ENCODE results near the gene SNRPA.
A peak's percentile ranks its signal among the peaks of the same experiment; 100 is the strongest.
"Not testable (repeated sequence)": the region's sequence is repeated elsewhere in the genome, so short reads cannot be mapped to it uniquely, and the experiment has no call there.

SNRPA gene

DNA sequence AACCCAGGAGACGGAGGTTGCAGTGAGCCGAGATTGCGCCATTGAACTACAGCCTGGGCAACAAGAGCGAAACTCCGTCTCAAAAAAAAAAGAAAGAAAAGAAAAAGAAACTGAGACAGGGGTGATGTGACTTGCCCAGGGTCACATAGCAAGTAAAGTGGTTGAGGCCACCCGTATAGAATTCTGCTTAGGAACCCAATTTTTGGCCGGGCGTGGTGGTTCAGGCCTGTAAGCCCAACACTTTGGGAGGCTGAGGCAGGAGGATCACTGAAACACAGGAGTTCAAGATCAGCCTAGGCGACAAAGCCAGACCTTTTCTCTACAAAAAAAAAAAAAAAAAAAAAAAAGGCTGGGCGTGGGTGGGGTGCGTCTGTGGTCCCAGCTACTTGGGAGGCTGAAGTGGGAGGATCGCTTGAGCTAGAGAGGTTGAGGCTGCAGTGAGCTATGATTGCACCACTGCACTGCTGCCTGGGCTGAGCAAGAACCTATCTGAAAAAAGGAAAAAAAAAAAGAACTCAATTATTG is 1.3 kb downstream of the SNRPA start:
- H3K27ac ChIP-seq (ENCODE audit: low read length), result peak overlapping the region; percentile 18
- H3K9me3 ChIP-seq (ENCODE audit: control insufficient read depth in 1 of 2, low read length in 2 of 2), result no peaks in the 10 kb centered on the region
- no peaks in the 10 kb centered on the region for H3K27me3 ChIP-seq (ENCODE audit: low read depth, low read length)
- H3K36me3 ChIP-seq (ENCODE audit: control insufficient read depth in 1 of 2, insufficient read depth in 2 of 2, low read length in 2 of 2), result peaks cover 16 to 18% of the 10 kb centered on the region in 2 donors
- H3K4me1 ChIP-seq (ENCODE audit: control insufficient read depth in 1 of 2, insufficient read depth in 2 of 2, low read length in 2 of 2), result peaks cover 12 to 49% of the 10 kb centered on the region in 2 donors
- H3K4me3 ChIP-seq (ENCODE audit: low read depth in 1 of 2, low read length in 2 of 2), result peak overlapping the region; percentile 68 to 100

GRCh38 chr19:40754611-40755247 is 3.7 kb downstream of the SNRPA start:
- H3K27ac ChIP-seq (ENCODE audit: low read length), result peak overlapping the region; percentile 32
- peak overlapping the region in 1 of 2 donors; percentile 35 for H3K4me3 ChIP-seq (ENCODE audit: low read depth in 1 of 2, low read length in 2 of 2)
- H3K4me1 ChIP-seq (ENCODE audit: control insufficient read depth in 1 of 2, insufficient read depth in 2 of 2, low read length in 2 of 2), result peaks cover 8 to 39% of the 10 kb centered on the region in 2 donors
- H3K27me3 ChIP-seq (ENCODE audit: low read depth, low read length), result no peaks in the 10 kb centered on the region
- peaks cover 32 to 36% of the 10 kb centered on the region in 2 donors for H3K36me3 ChIP-seq (ENCODE audit: control insufficient read depth in 1 of 2, insufficient read depth in 2 of 2, low read length in 2 of 2)
- H3K9me3 ChIP-seq (ENCODE audit: control insufficient read depth in 1 of 2, low read length in 2 of 2), result no peaks in the 10 kb centered on the region

DNA sequence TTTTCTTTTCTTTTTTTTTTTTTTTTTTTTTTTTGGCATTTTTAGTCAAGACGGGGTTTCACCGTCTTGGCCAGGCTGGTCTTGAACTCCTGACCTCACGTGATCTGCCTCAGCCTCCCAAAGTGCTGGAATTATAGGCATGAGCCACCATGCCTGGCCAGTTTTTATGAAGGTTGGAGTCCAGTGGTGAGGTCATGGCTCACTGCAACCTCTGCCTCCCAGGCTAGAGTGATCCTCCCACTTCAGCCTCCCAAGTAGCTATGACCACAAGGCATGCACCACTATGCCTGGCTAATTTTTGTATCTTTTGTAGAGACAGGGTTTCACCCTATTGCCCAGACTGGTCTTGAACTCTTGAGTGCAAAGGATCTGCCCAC is 4.2 kb downstream of the SNRPA start:
- no peaks in the 10 kb centered on the region for H3K27me3 ChIP-seq (ENCODE audit: low read depth, low read length)
- H3K4me3 ChIP-seq (ENCODE audit: low read depth in 1 of 2, low read length in 2 of 2), result peak overlapping the region in 1 of 2 donors; percentile 7
- no peak overlapping the region for H3K27ac ChIP-seq (ENCODE audit: low read length)
- no peaks in the 10 kb centered on the region for H3K9me3 ChIP-seq (ENCODE audit: control insufficient read depth in 1 of 2, low read length in 2 of 2)
- peaks cover 34 to 41% of the 10 kb centered on the region in 2 donors for H3K36me3 ChIP-seq (ENCODE audit: control insufficient read depth in 1 of 2, insufficient read depth in 2 of 2, low read length in 2 of 2)
- H3K4me1 ChIP-seq (ENCODE audit: control insufficient read depth in 1 of 2, insufficient read depth in 2 of 2, low read length in 2 of 2), result peaks cover 4 to 39% of the 10 kb centered on the region in 2 donors

- H3K27me3 ChIP-seq (ENCODE audit: low read depth, low read length), result no peaks in the 10 kb centered on the region
- peaks cover 40 to 46% of the 10 kb centered on the region in 2 donors for H3K36me3 ChIP-seq (ENCODE audit: control insufficient read depth in 1 of 2, insufficient read depth in 2 of 2, low read length in 2 of 2)
- H3K9me3 ChIP-seq (ENCODE audit: control insufficient read depth in 1 of 2, low read length in 2 of 2), result no peaks in the 10 kb centered on the region
- peak overlapping the region in 1 of 2 donors; percentile 7 for H3K4me3 ChIP-seq (ENCODE audit: low read depth in 1 of 2, low read length in 2 of 2)
- H3K4me1 ChIP-seq (ENCODE audit: control insufficient read depth in 1 of 2, insufficient read depth in 2 of 2, low read length in 2 of 2), result peaks cover 4 to 39% of the 10 kb centered on the region in 2 donors
- no peak overlapping the region for H3K27ac ChIP-seq (ENCODE audit: low read length)
Observed at GRCh38 chr19:40755791-40756190, 4.8 kb downstream of the SNRPA start.

GRCh38 chr19:40756502-40757110 is 5.6 kb downstream of the SNRPA start:
- H3K36me3 ChIP-seq (ENCODE audit: control insufficient read depth in 1 of 2, insufficient read depth in 2 of 2, low read length in 2 of 2), result peaks cover 46% of the 10 kb centered on the region in 2 donors
- H3K4me1 ChIP-seq (ENCODE audit: control insufficient read depth in 1 of 2, insufficient read depth in 2 of 2, low read length in 2 of 2), result peaks cover 4 to 39% of the 10 kb centered on the region in 2 donors
- H3K27me3 ChIP-seq (ENCODE audit: low read depth, low read length), result no peaks in the 10 kb centered on the region
- H3K4me3 ChIP-seq (ENCODE audit: low read depth in 1 of 2, low read length in 2 of 2), result no peak overlapping the region
- H3K27ac ChIP-seq (ENCODE audit: low read length), result no peak overlapping the region
- no peaks in the 10 kb centered on the region for H3K9me3 ChIP-seq (ENCODE audit: control insufficient read depth in 1 of 2, low read length in 2 of 2)

GRCh38 chr19:40758491-40758890 is 7.5 kb downstream of the SNRPA start:
- no peak overlapping the region for H3K27ac ChIP-seq (ENCODE audit: low read length)
- peaks cover 61 to 65% of the 10 kb centered on the region in 2 donors for H3K36me3 ChIP-seq (ENCODE audit: control insufficient read depth in 1 of 2, insufficient read depth in 2 of 2, low read length in 2 of 2)

GRCh38 chr19:40759352-40759751 is 8.3 kb downstream of the SNRPA start:
- Histone ChIP-seq H3K36me3 (ENCODE audit: control insufficient read depth in 1 of 2, insufficient read depth in 2 of 2, low read length in 2 of 2) (peaks cover 70 to 74% of the 10 kb centered on the region in 2 donors), H3K9me3 (ENCODE audit: control insufficient read depth in 1 of 2, low read length in 2 of 2) (no peaks in the 10 kb centered on the region), H3K4me1 (ENCODE audit: control insufficient read depth in 1 of 2, insufficient read depth in 2 of 2, low read length in 2 of 2) (peaks cover 4 to 24% of the 10 kb centered on the region in 2 donors), H3K27ac (ENCODE audit: low read length) (no peak overlapping the region), H3K27me3 (ENCODE audit: low read depth, low read length) (no peaks in the 10 kb centered on the region), H3K4me3 (ENCODE audit: low read depth in 1 of 2, low read length in 2 of 2) (no peak overlapping the region)

More at GRCh38 chr19:40758491-40758890, 7.5 kb downstream of the SNRPA start:
- no peak overlapping the region for H3K4me3 ChIP-seq (ENCODE audit: low read depth in 1 of 2, low read length in 2 of 2)
- H3K9me3 ChIP-seq (ENCODE audit: control insufficient read depth in 1 of 2, low read length in 2 of 2), result no peaks in the 10 kb centered on the region
- no peaks in the 10 kb centered on the region for H3K27me3 ChIP-seq (ENCODE audit: low read depth, low read length)
- H3K4me1 ChIP-seq (ENCODE audit: control insufficient read depth in 1 of 2, insufficient read depth in 2 of 2, low read length in 2 of 2), result peaks cover 4 to 29% of the 10 kb centered on the region in 2 donors

DNA sequence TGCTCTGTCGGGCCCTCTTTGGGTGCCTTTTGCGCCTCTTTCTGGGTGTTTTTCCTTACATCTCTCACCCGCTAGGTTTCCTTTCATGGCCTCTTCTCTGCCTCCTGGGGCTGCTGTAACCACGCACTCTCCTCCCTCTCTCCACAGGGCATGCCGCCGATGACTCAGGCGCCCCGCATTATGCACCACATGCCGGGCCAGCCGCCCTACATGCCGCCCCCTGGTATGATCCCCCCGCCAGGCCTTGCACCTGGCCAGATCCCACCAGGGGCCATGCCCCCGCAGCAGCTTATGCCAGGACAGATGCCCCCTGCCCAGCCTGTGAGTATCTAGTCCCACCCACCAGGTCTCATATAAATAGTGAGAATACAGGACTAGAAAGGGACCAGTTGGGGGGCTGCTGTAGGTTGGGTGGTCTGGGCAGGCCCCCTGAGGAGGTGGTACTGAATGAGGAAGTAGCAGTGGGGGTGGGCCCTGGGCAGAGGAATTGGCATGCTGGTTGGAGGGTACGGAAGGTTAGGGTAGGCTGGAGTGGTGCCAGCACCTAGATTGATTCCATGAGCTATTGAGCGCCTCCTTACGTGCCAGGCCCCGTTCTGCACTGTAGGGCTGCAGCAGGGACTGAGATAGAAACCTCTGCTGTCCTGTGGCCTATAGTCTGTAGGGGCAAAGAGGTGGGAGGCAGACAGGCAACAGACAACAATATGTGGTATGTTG is 11.9 kb downstream of the SNRPA start:
- Histone ChIP-seq H3K36me3 (ENCODE audit: control insufficient read depth in 1 of 2, insufficient read depth in 2 of 2, low read length in 2 of 2) (peaks cover 69 to 74% of the 10 kb centered on the region in 2 donors), H3K27ac (ENCODE audit: low read length) (no peak overlapping the region), H3K4me3 (ENCODE audit: low read depth in 1 of 2, low read length in 2 of 2) (no peak overlapping the region), H3K27me3 (ENCODE audit: low read depth, low read length) (no peaks in the 10 kb centered on the region), H3K9me3 (ENCODE audit: control insufficient read depth in 1 of 2, low read length in 2 of 2) (no peaks in the 10 kb centered on the region), H3K4me1 (ENCODE audit: control insufficient read depth in 1 of 2, insufficient read depth in 2 of 2, low read length in 2 of 2) (no peaks in the 10 kb centered on the region)

DNA sequence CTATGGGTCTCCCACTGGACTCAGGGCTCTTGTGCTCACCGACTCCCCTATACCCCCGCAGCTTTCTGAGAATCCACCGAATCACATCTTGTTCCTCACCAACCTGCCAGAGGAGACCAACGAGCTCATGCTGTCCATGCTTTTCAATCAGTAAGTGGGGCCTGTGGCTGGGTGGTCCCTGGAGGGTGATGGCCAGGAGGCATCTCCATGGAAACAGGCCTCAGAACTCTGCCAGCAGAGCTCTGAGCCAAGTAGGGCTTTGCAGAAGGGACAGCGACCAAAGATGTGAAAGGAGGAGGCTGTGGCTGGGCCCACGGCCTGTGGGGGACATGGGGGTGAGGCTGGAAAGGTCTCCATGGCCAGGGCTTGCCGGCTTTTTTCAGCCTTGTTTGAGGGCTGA is 12.5 kb downstream of the SNRPA start:
- H3K36me3 ChIP-seq (ENCODE audit: control insufficient read depth in 1 of 2, insufficient read depth in 2 of 2, low read length in 2 of 2), result peaks cover 63 to 68% of the 10 kb centered on the region in 2 donors
- no peaks in the 10 kb centered on the region for H3K9me3 ChIP-seq (ENCODE audit: control insufficient read depth in 1 of 2, low read length in 2 of 2)
- no peaks in the 10 kb centered on the region for H3K4me1 ChIP-seq (ENCODE audit: control insufficient read depth in 1 of 2, insufficient read depth in 2 of 2, low read length in 2 of 2)
- no peak overlapping the region for H3K4me3 ChIP-seq (ENCODE audit: low read depth in 1 of 2, low read length in 2 of 2)
- no peaks in the 10 kb centered on the region for H3K27me3 ChIP-seq (ENCODE audit: low read depth, low read length)
- no peak overlapping the region for H3K27ac ChIP-seq (ENCODE audit: low read length)

DNA sequence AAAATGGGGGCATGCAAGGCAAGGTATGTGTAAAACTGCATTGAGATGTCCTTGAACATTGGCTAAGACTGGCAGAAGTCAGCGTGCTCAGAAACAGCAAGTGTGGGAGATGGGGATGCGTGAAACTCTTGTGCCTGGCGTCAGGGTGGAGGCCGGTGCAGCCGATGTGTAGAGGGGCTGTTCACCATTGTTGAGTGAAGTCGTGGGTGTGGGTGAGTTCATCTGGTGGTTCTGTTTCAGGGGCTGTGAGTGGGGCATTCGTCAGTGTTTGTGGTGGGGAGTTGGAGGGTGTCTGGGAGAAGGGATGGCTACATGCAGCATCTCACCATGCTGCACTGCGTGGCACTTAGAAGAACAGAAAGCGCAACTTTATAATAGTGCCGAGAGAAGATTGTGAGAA is 13.0 kb downstream of the SNRPA start:
- no peaks in the 10 kb centered on the region for H3K9me3 ChIP-seq (ENCODE audit: control insufficient read depth in 1 of 2, low read length in 2 of 2)
- no peak overlapping the region for H3K4me3 ChIP-seq (ENCODE audit: low read depth in 1 of 2, low read length in 2 of 2)
- no peaks in the 10 kb centered on the region for H3K4me1 ChIP-seq (ENCODE audit: control insufficient read depth in 1 of 2, insufficient read depth in 2 of 2, low read length in 2 of 2)
- H3K27me3 ChIP-seq (ENCODE audit: low read depth, low read length), result no peaks in the 10 kb centered on the region
- peaks cover 61 to 66% of the 10 kb centered on the region in 2 donors for H3K36me3 ChIP-seq (ENCODE audit: control insufficient read depth in 1 of 2, insufficient read depth in 2 of 2, low read length in 2 of 2)
- H3K27ac ChIP-seq (ENCODE audit: low read length), result no peak overlapping the region

DNA sequence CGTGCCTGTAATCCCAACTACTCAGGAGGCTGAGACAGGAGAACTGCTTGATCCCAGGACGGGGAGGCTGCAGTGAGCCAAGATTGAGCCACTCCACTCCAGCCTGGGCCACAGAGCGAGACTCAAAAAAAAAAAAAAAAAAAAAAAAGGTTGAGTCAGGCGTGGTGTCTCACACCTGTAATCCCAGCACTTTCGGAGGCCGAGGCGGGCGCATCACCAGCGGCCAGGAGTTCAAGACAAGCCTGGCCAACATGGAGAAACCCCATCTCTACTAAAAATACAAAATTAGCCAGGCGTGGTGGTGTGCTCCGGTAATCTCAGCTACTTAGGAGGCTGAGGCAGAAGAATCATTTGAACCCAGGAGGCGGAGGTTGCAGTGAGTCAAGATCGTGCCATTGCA is 15.4 kb downstream of the SNRPA start:
- H3K27me3 ChIP-seq (ENCODE audit: low read depth, low read length); H3K4me3 ChIP-seq (ENCODE audit: low read depth in 1 of 2, low read length in 2 of 2); H3K4me1 ChIP-seq (ENCODE audit: control insufficient read depth in 1 of 2, insufficient read depth in 2 of 2, low read length in 2 of 2); H3K9me3 ChIP-seq (ENCODE audit: control insufficient read depth in 1 of 2, low read length in 2 of 2); H3K27ac ChIP-seq (ENCODE audit: low read length): not testable (repeated sequence)
- H3K36me3 ChIP-seq (ENCODE audit: control insufficient read depth in 1 of 2, insufficient read depth in 2 of 2, low read length in 2 of 2), result peaks cover 42 to 48% of the 10 kb centered on the region in 2 donors

Measured in muscle layer of duodenum (tissue), 2 donors.